ENCODE data around the gene LHX2.

DNA sequence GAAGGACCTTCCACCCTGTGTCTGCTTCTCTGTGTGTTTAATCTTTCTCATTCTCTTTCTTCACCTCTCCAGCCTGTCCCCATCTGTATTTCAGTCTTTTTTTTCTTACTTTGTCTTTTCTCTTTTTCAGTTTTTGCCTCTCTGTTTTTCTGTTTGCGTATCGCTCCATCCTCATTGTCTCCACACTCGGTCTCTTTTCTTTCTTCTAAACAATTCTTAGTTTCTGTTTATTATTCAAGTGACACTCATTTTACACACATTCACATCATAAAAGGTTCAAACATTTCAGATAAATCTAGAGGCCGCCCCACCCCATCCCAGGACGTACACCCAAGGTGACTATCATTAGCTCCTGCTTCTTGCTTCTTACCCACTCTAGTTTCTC lies 9.8 kb downstream of the LHX2 start:
- TF ChIP-seq EP300 (IDR thresholded peaks at IDR 0.05; ENCODE audit: borderline replicate concordance) (no peak), YY1 (IDR thresholded peaks at IDR 0.05; ENCODE audit: low read depth) (no peak), MAX (IDR thresholded peaks at IDR 0.05) (no peak)
- TF ChIP-seq, protein P1, sequence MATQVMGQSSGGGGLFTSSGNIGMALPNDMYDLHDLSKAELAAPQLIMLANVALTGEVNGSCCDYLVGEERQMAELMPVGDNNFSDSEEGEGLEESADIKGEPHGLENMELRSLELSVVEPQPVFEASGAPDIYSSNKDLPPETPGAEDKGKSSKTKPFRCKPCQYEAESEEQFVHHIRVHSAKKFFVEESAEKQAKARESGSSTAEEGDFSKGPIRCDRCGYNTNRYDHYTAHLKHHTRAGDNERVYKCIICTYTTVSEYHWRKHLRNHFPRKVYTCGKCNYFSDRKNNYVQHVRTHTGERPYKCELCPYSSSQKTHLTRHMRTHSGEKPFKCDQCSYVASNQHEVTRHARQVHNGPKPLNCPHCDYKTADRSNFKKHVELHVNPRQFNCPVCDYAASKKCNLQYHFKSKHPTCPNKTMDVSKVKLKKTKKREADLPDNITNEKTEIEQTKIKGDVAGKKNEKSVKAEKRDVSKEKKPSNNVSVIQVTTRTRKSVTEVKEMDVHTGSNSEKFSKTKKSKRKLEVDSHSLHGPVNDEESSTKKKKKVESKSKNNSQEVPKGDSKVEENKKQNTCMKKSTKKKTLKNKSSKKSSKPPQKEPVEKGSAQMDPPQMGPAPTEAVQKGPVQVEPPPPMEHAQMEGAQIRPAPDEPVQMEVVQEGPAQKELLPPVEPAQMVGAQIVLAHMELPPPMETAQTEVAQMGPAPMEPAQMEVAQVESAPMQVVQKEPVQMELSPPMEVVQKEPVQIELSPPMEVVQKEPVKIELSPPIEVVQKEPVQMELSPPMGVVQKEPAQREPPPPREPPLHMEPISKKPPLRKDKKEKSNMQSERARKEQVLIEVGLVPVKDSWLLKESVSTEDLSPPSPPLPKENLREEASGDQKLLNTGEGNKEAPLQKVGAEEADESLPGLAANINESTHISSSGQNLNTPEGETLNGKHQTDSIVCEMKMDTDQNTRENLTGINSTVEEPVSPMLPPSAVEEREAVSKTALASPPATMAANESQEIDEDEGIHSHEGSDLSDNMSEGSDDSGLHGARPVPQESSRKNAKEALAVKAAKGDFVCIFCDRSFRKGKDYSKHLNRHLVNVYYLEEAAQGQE (IDR thresholded peaks at IDR 0.05; ENCODE audit: low read depth) = no peak
